Fibroblast of skin of right quadriceps (primary cell): ENCODE results near the gene DENND1A.

ENCODE experiments used
- DNase-seq: peaks from one replicate; pipeline ENCODE4 v3.0.0-alpha.2; 2013

The DENND1A gene

GRCh38 chr9:123807251-123807650 lies 122.7 kb downstream of the DENND1A start:
- DNase-seq, result peak; percentile 15

DNA sequence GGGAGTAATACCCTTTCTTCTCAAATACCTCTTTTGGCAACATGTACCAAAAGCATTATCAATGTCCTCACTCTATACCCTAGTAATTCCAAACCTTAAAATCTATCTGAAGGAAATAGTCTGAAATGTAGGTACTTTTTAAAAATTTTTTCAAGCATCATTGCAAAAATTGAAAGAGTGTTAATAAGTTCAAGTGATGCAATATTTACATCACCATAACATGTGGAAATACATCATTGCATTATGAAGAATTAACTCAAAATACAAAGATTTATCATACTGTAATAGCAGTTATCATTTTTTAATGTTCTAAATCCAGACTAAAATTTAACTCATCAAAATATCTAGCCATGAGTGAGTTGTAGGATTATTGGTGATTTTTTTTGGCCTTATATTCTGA lies 123.1 kb downstream of the DENND1A start:
- no peak for DNase-seq

- no peak for DNase-seq
Measured at GRCh38 chr9:123798195-123798594, 131.7 kb downstream of the DENND1A start.

- DNase-seq, result peak; percentile 18
Measured at GRCh38 chr9:123796618-123797484, 133.1 kb downstream of the DENND1A start.

- DNase-seq, result no peak
Measured at GRCh38 chr9:123796094-123796493, 133.8 kb downstream of the DENND1A start.

GRCh38 chr9:123795336-123795735 lies 134.6 kb downstream of the DENND1A start:
- DNase-seq, result peak; percentile 73

- no peak for DNase-seq
Measured at GRCh38 chr9:123792501-123792900, 137.4 kb downstream of the DENND1A start.

GRCh38 chr9:123789554-123790292 lies 140.2 kb downstream of the DENND1A start:
- DNase-seq, result no peak

DNA sequence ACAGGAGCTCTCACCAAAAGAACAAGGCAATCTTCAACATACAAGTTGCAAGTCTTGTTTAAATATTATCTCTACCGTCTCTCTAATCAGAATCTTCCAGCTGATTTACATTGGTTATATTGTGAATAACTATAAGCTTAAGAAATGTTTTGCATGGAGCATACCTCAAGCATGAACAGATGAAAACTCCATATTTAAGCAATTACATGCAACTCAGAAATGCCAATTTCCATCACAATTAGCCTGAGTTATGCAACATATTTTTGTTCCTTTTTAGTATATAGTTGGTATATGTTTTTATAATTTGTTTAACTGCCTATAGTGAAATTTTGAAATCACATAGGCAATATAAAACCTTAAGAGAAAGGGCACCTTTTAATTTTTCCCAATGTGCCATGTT lies 142.5 kb downstream of the DENND1A start:
- peak; percentile 19 for DNase-seq

DNA sequence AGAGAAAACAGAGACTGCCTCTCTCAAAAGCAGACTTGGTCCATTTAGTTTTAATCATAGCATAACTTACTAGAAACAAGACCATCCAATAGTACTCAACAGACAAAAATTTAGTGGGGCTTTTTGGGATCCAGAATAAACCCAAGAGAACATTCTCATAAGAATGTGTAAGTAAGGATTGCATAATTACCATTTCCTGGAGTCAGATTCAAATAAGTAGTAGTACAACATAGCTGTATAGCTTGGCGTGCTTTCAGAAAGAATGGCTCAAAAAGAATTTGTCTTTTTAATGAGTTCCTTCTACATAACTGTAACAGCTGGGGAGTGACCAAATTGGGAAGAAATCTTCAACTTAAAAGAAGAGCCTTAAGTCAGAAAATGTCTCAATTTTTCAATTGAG lies 145.4 kb downstream of the DENND1A start:
- DNase-seq, result peak; percentile 96

DNA sequence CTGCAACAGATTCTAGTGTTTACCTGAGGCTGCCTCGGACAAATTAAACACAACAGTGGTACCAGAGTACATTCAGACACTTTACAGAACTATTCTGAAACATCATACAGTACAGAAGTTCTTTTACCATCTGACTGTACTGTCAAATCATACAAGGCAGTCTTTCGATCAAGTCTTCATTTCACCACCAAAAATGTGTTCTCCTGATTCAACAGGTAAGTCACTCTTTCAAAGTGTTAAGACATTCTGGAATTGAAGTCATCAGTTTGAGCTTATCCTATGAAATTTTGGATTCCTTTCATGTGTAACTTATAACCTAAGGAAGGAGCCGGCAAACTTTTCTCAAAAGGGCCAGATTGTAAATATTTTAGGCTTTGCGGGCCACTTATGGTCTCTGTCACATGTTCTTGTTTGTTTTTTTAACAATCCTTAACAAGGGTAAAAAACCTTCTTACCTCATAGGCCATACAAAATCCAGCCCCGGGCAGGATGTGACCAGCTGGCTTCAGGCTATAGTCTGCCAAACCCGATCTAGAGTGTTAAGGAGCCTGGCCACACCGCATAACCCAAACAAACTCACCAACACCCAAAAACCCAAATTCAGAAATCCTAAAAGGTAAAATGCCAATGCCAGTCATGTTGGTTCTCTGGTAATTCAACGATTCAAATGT lies 151.6 kb downstream of the DENND1A start:
- DNase-seq, result no peak

DNA sequence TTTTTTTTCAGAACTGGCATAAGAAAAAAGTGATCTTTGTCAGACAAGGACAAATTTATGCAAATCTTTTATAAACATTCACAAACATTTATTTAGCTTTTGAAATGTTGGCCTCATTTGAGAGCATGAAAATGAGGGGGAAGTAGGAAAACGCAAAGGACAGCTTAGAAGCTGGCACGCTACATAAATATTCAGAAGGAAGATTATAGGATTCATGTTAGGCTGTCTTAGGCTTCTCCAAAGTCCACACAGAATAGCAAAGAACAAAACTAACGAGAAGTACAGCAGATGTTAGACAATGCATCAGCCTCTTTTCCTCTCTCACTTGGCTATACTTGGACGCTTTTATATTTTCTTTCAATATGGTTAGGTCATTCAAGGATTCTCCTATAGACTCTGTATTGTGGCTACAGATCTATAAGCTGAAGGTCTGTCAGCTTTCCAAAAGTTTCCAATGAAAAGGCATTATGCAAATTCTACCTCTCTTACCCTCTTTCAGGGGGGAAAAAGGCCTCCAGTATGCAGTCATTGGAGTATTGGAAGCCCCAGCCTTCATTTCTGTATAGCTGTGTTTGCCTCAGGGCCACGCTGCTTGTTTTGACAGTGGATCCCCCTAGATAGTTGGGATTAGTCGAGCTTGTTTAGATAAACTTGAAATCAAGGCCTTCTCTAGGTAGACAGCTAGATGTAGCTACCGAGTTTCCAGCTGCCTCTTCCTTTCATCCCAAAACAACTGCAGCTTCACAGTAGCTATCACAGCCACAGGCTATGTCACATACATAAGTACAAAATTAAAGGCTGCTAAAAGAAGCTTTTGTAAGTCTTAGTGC lies 153.0 kb downstream of the DENND1A start:
- DNase-seq, result no peak

DNA sequence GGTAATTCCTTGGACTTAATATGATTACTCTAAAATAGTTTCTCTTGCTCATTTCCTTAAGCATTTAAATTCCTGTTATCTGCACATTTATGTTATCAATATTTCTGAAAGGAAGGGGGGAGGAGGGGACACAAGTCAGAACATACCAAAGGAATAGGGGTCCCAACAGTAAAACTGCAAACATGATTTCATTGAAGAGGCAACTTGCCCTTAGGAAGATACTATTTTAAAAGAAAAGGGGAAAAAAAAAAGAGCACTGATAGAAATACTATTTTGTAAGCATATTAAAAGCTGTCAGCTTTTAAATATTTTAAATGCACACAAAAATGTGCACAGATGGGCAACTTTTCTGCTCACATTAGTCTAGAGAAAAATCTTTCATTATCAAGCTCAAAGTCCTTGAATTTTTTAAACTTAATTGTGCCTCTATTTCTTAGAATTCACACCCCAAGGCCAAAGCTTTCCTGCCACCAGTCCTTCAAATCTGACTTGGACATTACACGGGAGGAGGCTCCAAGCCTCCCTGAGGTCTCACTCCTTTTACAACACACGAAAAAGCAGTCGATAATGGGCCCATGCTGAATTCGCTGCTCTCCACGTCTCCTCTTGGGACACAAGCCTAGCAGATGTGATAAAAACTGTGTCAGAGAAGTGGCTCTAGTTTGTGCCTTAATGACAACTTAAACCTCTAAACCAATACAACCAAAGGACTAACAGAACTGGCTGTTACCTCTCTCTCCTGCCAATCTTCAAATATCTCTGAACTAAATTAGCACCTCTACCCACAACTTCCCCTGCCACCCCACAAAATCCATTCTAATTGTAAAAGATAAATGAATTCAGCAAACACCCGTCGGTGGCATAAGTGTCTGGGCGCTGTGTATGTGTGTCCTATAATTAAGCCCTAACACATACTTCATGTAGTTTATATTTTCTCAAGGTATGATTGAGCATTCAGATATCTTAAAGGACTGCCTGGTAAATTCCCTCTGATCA lies 154.3 kb downstream of the DENND1A start:
- no peak for DNase-seq

DNA sequence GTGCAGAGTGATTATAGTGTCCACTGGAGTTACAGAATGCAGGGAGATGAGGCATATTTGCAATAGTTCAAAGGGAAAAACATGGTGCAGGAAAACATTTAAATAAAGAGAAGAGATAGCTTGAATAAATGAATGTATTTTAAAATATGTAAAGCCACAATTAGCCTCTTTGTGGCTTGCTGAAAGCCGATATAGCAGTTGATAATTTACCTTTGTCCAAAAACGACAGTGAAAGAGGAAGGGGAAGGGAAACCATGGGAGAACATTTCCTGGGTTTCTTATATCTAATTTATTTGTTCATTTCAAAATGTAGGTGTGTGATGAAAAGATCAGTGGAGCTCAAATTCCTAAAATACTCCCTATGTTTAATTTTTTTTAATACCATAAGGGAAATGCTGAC lies 156.1 kb downstream of the DENND1A start:
- no peak for DNase-seq

- no peak for DNase-seq
Measured at GRCh38 chr9:123772967-123773366, 157.0 kb downstream of the DENND1A start.

GRCh38 chr9:123772374-123772773 lies 157.6 kb downstream of the DENND1A start:
- DNase-seq, result no peak

- DNase-seq, result no peak
Measured at GRCh38 chr9:123771690-123772089, 158.2 kb downstream of the DENND1A start.

DNA sequence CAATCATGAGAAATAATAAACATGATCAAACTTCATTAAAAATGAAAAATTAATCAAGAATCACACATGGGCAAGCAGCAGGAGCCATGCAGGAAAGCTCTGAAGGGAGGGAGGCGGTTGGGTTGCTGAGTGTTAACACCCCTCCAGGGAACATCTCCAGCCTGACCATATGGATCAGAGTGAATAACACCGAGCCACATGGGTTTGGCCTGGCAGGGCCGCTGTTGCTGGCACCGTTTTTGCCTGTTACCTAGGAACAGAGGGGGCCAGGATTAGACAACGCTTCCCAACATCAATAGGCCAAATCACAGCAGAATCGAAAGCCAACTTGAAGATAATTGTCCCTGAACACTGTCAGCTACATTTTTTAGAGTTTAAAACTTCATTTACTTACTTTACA lies 160.2 kb downstream of the DENND1A start:
- no peak for DNase-seq

DNA sequence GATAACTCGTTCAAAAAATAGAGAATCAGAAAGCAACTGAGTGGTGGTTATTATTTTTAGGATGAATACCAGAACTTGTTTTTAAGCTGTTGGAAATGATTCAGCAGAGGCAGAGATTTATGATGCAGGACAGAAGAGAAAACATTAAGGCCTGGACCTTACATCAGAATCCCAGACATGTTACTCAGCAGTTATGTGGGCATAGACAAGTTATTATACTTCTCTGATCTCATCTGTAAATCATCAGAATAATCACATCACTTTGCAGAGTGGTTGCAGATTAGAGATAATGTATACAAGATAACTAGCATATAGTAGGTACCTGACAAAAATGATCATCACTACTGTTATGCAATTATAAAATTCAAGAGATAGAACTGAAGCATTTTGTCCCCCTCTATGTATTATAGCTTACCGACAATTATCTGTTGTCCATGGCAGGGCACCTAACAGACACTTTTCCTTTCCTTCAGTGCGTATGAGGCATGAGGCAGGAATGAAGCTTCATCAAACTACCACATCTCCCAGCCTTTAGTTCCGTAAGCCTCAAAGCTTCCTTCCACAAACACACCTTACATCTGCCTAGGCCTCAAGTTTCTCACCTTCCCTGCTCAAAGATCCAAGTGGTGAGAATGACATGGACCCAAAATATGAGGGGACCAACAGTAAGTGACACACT lies 165.9 kb downstream of the DENND1A start:
- DNase-seq, result peak; percentile 88

- DNase-seq, result peak; percentile 42
Measured at GRCh38 chr9:123761905-123762605, 167.9 kb downstream of the DENND1A start.
